ENCODE data around the gene MTMR11.

Gene MTMR11

DNA sequence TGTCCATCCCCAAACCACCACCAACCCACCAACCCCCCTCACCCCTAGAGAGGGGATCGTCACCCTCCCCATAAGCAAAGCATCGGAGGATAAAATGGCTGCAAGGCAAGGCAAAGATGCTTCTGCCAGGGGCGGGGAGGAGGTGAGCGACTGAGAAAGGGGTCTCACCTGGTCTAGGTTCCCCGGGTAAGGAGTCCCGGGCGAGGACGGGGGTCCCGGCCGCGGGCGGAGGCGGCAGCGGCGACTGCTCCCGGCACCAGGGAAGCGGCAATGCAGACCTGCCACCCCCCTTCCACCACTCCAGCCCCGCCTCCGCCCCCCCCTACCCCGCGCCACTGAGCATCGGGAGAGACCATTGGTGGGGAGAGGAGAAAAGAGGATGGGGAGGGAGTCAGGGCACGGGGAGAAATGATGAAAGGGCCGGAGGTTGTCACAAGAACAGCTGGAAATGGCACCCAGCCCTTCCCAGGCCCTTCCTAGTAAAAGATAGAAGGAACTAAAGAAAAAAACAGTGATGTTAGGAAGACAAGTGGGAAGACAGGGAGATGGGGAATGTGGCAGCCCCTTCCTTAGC is 19.0 kb downstream of the MTMR11 start, which contains the start of gene SV2A:
SV2A (minus strand) TSS at position 274 of the 574 bp plus-strand sequence. CDS start 4,004 bp downstream, outside the sequence.
- Histone ChIP-seq H3K9me3 (ENCODE audit: control insufficient read depth, low read length) (no peaks in the 10 kb centered on the region), H3K4me2 (ENCODE audit: low read length) (peak within 1 kb of the TSS; percentile 87), H2AFZ (peak within 1 kb of the TSS; percentile 83), H3K79me2 (no peaks in the 10 kb centered on the region), H3K36me3 (ENCODE audit: control insufficient read depth, insufficient read depth, low read length) (no peaks in the 10 kb centered on the region), H3K4me3 (ENCODE audit: low read depth, low read length) (peak within 1 kb of the TSS; percentile 92), H3K4me1 (peaks cover 3% of the 10 kb centered on the region), H3K27ac (no peak within 1 kb of the TSS), H3K27me3 (ENCODE audit: control insufficient read depth, insufficient read depth, low read length) (no peaks in the 10 kb centered on the region), H3K9ac (no peak within 1 kb of the TSS)
- TF ChIP-seq, protein P1, sequence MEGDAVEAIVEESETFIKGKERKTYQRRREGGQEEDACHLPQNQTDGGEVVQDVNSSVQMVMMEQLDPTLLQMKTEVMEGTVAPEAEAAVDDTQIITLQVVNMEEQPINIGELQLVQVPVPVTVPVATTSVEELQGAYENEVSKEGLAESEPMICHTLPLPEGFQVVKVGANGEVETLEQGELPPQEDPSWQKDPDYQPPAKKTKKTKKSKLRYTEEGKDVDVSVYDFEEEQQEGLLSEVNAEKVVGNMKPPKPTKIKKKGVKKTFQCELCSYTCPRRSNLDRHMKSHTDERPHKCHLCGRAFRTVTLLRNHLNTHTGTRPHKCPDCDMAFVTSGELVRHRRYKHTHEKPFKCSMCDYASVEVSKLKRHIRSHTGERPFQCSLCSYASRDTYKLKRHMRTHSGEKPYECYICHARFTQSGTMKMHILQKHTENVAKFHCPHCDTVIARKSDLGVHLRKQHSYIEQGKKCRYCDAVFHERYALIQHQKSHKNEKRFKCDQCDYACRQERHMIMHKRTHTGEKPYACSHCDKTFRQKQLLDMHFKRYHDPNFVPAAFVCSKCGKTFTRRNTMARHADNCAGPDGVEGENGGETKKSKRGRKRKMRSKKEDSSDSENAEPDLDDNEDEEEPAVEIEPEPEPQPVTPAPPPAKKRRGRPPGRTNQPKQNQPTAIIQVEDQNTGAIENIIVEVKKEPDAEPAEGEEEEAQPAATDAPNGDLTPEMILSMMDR (IDR thresholded peaks at IDR 0.05), result no peak

DNA sequence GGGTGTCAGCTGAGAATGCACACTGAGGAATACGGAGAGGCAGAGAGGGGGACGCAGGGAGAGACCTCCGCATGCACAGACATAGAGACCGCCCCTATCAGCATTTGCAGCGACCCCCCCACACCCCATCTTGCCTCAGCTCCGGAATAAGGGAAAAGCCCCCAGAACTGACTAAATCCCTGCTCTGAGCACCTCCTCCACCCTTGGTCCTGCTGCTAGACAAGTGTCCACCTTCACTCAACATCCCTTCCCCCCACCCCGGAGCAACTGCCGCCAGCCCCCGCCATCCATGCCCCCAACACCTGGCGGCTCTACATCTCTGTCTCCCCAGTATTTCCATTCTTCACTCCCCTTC is 19.8 kb downstream of the MTMR11 start:
- Histone ChIP-seq H2AFZ (peak overlapping the region; percentile 83), H3K27ac (no peak overlapping the region), H3K9me3 (ENCODE audit: control insufficient read depth, low read length) (no peaks in the 10 kb centered on the region), H3K4me1 (peaks cover 3% of the 10 kb centered on the region), H3K4me3 (ENCODE audit: low read depth, low read length) (peak overlapping the region; percentile 92), H3K4me2 (ENCODE audit: low read length) (peak overlapping the region; percentile 87), H3K36me3 (ENCODE audit: control insufficient read depth, insufficient read depth, low read length) (no peaks in the 10 kb centered on the region), H3K27me3 (ENCODE audit: control insufficient read depth, insufficient read depth, low read length) (no peaks in the 10 kb centered on the region), H3K79me2 (no peaks in the 10 kb centered on the region), H3K9ac (no peak overlapping the region)
- TF ChIP-seq, protein P1 (IDR thresholded peaks at IDR 0.05), result no peak

DNA sequence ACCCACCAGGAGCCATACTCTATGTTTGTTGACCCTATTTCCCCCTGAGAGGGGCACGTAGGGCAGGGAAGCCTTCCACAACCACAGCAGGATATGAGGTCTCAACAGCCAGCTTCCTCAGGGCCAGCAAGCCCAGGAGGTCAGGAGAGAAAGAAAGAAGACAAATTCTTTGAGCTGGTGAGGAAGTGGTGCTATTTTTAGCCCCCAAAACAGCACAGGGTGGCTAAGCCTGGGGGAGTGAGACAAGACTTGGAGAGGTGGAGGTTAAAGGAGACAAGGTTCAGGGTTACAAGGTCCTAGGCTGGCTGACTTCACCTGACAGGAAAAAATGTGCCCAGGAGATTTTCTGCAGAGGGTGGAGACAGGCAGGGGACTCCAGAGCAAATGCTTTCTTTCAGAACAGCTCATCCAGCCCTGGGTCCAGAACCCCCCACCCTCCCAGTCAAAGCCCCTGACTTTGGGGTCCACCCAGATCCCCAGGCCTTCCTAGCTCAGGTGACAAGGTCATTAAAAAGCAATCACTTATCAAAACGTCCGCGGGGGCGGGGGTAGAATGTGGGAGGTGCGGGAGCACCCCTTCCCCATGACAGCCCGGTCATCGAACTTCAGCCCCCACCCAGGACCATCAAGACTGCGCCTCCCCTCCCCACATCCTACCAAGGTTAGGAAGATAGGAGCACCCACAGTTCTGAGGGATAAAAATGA is 20.3 kb downstream of the MTMR11 start:
- no peaks in the 10 kb centered on the region for H3K27me3 ChIP-seq (ENCODE audit: control insufficient read depth, insufficient read depth, low read length)
- peak overlapping the region; percentile 87 for H3K4me2 ChIP-seq (ENCODE audit: low read length)
- TF ChIP-seq, protein P1 (IDR thresholded peaks at IDR 0.05), result no peak
- peaks cover 3% of the 10 kb centered on the region for H3K4me1 ChIP-seq
- no peaks in the 10 kb centered on the region for H3K9me3 ChIP-seq (ENCODE audit: control insufficient read depth, low read length)
- H3K79me2 ChIP-seq, result no peaks in the 10 kb centered on the region
- no peaks in the 10 kb centered on the region for H3K36me3 ChIP-seq (ENCODE audit: control insufficient read depth, insufficient read depth, low read length)
- peak overlapping the region; percentile 92 for H3K4me3 ChIP-seq (ENCODE audit: low read depth, low read length)
- H3K9ac ChIP-seq, result no peak overlapping the region
- H2AFZ ChIP-seq, result no peak overlapping the region
- no peak overlapping the region for H3K27ac ChIP-seq

DNA sequence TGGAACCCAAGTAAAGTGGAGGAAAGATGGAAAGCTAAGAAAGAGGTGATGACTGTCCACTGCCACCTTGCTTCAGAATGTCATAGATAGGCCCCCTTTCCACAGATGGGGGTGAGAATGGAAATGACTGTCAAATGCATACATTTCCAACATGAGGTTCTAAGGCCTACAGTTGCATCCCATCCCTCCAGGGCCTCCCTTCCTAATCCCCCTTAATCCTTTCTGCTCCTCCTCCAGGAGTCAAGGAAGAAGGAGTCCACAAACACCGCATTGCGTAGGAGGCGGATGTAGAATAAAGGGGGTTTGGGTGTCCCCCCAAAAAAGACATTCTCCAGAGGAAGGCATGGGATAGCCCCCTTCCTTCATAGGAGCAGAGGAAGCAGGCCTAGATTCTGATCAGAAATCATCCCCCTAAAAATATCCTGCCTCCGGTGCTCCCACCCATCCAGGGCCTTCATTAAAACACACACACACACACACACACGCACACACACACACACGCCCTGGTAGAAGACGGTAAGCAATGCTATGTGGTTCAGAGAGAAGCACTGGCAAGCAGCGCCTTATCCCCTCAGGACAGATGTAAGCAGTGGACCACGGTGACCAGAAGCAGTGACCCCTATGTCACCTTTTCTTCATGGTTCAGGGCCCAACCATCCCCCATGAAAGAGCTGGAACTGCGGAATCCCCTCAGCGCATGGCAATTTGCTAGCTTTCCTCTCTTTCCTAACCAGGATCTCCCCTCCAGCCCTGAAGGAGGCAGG is 21.1 kb downstream of the MTMR11 start:
- Histone ChIP-seq H3K27me3 (ENCODE audit: control insufficient read depth, insufficient read depth, low read length) (no peaks in the 10 kb centered on the region), H3K9me3 (ENCODE audit: control insufficient read depth, low read length) (no peaks in the 10 kb centered on the region), H3K27ac (no peak overlapping the region), H3K4me1 (peaks cover 3% of the 10 kb centered on the region), H3K79me2 (no peaks in the 10 kb centered on the region), H3K4me3 (ENCODE audit: low read depth, low read length) (no peak overlapping the region), H3K9ac (no peak overlapping the region), H3K4me2 (ENCODE audit: low read length) (peak overlapping the region; percentile 87), H2AFZ (no peak overlapping the region), H3K36me3 (ENCODE audit: control insufficient read depth, insufficient read depth, low read length) (no peaks in the 10 kb centered on the region)
- TF ChIP-seq, protein P1 (IDR thresholded peaks at IDR 0.05), result no peak

Data from parathyroid adenoma (tissue), 2 donors.